ENCODE data around the gene ADAMTS19.

ADAMTS19 gene

GRCh38 chr5:129760636-129761325, 300.7 kb downstream of the ADAMTS19 start:
- DNase-seq (ENCODE audit: low read depth in 2 of 2), result no peak

- no peak for DNase-seq (ENCODE audit: low read depth in 2 of 2)
Measured at GRCh38 chr5:129763651-129764050, 303.6 kb downstream of the ADAMTS19 start.

GRCh38 chr5:129766798-129767197, 306.7 kb downstream of the ADAMTS19 start:
- DNase-seq (ENCODE audit: low read depth in 2 of 2), result no peak

- DNase-seq (ENCODE audit: low read depth in 2 of 2), result peak in 1 of 2 donors; percentile 10
Measured at GRCh38 chr5:129767927-129768380, 307.9 kb downstream of the ADAMTS19 start.

DNA sequence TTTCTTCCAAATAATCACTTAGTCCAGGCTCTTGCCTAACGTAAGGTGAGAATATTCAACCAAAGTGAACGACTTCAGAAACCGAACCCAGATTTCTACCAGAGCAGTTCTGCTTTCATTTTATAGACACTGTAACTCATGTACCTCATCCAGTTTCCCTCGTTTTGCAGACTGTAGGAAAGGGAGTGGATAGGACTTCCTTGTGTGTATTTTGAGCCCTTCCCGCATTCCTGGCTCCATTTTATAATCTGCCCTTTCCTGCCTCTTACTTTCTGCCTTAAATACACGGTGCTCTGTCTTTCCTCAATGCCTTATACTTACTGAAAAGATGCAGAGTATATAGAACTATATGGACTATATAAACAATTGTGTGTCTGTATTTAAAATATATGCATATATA, 308.6 kb downstream of the ADAMTS19 start:
- DNase-seq (ENCODE audit: low read depth in 2 of 2), result no peak

- DNase-seq (ENCODE audit: low read depth in 2 of 2), result no peak
Measured at GRCh38 chr5:129770024-129770820, 310.1 kb downstream of the ADAMTS19 start.

- DNase-seq (ENCODE audit: low read depth in 2 of 2), result no peak
Measured at GRCh38 chr5:129771058-129771838, 311.1 kb downstream of the ADAMTS19 start.

GRCh38 chr5:129773376-129773775, 313.3 kb downstream of the ADAMTS19 start:
- no peak for DNase-seq (ENCODE audit: low read depth in 2 of 2)

- no peak for DNase-seq (ENCODE audit: low read depth in 2 of 2)
Measured at GRCh38 chr5:129781594-129781993, 321.5 kb downstream of the ADAMTS19 start.
